GM18499 (cell line): Measurements from ENCODE around the gene EVPLL.
"Not testable (repeated sequence)": the region's sequence is repeated elsewhere in the genome, so short reads cannot be mapped to it uniquely, and the experiment has no call there.

Experiments
- ATAC-seq: cut with Tn5 transposase; IDR thresholded peaks from one replicate; pipeline ENCODE4 v1.9.1; 2021; ENCODE audit warnings: moderate number of reproducible peaks; ENCODE audit not compliant: insufficient read depth, unreplicated experiment

The EVPLL gene

DNA sequence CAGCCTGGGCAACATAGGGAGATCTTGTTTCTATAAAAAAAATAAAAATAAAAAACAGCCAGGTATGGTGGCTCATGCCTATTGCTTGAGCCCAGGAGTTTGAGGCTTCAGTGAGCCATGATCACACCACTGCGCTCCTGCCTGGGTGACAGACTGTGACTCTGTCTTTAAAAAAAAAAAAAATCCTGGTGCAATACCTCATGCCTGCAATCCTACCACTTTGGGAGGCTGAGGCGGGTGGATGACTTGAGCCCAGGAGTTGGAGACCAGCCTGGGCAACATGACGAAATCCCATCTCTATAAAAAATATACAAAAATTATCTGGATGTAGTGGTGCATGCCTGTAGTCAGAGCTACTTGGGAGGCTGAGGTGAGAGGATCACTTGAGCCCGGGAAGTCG is 1.0 kb downstream of the EVPLL start:
- ATAC-seq: not testable (repeated sequence)

DNA sequence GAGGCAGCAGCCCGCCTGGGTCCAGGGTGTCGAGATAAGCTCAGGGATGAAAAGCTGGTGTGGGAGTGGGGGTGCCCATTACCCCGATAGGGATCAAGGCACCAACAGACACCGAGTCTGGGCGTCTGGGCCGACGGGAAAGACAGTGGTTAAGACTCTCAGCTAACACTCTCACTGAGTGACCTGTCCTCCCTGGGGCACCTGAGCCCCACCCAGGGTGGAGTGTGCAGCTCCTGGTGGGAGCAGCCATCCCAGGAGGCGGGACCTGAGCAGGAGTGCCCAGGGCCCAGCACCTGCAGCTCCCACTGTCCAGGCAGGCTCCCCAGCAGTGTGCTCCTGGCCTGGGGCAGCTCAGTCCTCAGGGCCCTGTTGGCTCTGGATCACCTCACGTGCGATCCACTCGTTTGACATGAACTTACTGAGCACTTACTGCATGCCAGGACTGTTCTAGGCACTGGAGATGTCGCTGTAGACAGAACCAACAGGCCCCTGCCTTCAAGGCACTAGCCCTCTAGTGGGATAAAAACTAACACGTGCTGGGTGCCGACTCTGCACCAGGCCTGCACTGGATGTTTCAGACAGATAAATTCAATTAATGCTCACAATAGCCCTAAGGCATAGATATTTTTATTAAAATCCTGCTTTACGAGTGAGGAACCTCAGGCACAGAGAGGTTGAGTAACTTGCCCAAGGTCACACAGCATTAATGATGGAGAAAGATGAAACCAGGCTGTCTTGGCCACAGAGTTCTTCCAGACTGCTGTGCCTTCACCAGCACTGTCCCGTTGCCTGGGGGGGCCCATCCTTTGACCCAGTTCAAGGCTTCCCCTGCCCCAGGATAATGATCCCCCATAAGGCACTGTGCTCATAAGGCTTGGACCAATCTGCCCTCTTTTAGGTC is 1.9 kb downstream of the EVPLL start:
- ATAC-seq: no peak

DNA sequence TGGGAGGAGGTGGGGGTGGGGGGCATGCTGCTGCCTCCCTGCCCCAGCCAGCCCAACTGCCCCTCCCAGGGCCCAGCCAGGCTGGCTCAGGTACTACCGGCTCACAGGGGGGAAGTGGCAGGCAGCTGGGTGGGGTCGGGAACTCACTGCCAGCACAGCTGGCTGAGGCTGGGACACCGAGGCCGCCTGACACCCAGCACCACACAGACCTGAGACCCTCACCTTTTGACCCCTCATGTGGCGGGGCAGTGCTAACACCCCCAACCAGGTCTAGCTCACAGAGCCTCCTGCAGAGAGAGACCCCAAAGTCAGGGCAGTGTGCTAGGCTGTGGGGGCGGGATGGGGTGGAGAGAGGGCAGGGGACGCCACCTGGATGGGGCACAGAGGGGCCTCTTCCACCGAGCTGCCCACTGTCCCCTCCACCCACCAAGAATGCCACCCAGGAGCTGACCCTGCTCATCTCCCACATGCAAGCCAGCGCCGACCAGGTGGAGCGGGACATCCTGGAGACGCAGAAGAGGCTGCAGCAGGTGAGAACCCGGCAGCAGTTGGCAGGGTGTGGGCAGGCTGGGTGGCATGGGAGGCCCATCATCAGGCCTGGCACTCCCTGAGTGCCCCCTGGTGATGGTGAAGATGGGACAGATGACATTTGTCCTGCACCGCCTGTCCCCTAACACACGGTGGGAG is 3.0 kb downstream of the EVPLL start:
- no peak for ATAC-seq

DNA sequence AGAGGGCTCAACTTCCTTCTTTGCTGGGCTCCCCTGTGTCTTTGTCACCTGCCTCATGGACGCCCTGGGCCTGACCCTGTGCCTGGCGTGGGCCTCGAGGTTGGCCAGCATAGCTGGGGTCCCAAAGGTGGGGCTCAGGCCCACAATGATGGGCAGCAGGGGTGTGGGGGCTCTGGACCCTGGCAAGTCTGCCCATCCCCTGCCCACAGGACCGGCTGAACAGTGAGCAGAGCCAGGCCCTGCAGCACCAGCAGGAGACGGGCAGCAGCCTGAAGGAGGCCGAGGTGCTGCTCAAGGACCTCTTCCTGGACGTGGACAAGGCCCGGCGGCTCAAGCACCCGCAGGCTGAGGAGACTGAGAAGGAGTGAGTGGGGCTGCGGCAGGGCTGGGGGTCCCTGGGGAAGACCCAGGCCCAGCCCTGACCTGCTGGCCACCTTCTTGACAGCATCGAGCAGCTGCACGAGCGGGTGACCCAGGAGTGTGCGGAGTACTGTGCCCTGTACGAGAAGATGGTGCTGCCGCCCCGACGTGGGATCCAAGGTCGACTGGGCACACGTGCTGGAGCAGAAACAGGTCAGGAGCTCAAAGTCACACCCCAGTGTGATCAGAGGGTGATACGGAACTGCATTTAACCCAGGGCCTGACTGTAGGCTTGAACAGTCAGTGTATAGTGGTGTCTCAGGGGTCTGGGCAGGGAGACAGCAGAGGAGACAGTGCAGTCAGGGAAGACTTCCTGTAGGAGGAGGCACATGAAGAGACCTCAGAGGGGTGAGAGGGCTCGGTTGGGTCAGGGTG is 3.8 kb downstream of the EVPLL start:
- no peak for ATAC-seq

DNA sequence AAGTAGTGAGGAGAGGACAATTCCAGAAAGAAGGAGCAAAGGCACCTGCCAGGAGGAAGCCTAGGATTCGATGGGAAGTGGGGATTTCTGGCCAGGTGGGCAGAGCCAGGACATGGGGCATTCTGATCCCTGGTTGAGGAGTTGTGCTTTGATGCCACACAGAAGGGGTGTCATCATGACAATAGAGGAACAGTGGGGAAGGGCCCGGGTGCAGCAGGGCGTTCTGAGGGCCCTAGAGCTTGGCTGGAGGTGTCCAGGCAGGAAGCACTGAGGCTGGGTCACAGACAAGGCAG is 4.3 kb downstream of the EVPLL start:
- ATAC-seq: no peak

DNA sequence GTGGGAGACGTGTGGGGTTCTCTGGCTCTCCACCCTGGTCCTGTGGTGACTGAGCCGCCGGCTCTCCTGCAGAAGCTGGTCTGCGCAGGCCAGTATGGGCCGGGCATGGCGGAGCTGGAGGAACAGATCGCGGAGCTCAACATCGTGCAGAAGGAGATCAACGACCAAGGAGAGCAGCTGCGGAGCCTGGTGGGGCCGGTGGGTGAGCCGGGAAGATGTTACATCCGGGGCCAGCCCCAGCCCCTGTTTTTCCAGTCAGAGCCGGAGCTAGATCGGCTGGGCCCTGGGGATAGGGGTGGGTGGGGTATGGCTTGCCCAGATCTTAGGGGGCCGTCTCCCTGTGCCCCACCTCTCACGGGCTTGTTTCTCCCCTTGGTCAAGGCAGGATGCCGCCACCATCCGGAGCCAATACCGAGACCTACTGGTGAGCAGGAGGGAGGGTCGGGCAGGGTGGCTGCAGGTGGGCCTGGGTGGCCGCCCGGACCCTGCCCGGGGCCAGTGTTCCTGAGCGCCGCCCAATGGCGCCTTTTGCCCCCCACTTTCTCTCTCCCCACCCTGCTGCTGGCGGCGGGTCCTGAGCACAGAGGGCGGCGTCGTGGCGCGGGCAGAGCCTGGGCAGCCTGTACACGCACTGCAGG is 5.0 kb downstream of the EVPLL start:
- no peak for ATAC-seq

DNA sequence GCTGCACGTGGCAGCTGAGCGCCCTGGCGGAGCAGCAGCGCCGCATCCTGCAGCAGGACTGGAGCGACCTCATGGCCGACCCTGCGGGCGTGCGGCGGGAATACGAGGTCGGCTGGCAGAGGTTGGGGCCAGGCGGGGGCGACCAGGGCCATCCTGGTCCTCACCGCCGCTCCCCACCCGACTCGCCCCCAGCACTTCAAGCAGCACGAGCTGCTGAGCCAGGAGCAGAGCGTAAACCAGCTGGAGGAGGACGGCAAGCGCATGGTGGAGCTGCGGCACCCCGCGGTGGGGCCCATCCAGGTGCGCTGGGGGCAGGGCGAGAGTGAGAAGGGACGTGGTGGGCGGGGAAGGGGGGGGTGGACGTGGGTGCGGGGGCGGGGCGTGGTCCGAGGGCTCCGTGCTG is 5.5 kb downstream of the EVPLL start:
- ATAC-seq: not testable (repeated sequence)

DNA sequence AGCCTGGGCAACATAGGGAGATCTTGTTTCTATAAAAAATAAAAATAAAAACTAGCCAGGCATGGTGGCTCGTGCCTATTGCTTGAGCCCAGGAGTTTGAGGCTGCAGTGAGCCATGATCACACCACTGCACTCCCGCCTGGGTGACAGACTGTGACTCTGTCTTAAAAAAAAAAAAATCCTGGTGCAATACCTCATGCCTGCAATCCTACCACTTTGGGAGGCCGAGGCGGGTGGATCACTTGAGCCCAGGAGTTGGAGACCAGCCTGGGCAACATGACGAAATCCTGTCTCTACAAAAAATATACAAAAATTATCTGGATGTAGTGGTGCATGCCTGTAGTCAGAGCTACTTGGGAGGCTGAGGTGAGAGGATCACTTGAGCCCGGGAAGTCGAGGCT is 6.7 kb downstream of the EVPLL start:
- not testable (repeated sequence) for ATAC-seq

DNA sequence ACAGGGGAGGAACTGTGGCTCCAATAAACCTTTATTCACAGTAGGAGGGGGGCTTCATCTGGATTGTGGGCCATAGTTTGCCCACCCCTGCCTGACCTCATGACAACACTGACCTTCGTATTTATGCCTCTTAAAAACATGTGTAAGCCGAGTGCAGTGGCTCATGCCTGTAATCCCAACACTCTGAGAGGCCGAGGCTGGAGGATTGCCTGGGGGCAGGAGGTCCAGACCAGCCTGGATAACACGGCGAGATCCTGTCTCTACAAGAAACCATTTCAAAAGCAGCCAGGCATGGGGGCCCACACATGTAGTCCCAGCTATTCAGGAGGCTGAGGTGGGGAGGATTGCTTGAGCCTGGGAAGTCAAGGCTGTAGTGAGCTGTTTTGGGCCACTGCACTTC is 10.0 kb downstream of the EVPLL start:
- ATAC-seq: not testable (repeated sequence)

DNA sequence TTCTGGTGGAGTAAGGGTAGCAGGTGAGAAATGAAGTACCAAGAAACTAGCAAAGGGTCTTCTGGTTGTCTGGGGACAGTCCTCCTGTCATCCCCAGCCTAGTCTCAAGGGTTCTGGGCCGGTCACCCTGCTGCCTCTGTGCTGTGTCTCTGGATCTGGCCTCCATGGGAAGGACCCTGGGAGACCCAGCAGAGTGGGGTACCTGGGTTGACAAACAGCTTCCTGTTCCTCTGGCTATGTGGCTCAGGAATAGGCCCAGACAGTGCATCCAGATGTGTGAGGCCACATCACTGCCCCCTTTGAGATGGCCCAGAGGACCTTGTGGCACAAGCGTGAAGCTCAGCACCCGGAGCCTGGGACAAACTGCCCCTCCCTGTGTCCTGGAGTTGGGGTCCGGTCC is 10.7 kb downstream of the EVPLL start:
- not testable (repeated sequence) for ATAC-seq

DNA sequence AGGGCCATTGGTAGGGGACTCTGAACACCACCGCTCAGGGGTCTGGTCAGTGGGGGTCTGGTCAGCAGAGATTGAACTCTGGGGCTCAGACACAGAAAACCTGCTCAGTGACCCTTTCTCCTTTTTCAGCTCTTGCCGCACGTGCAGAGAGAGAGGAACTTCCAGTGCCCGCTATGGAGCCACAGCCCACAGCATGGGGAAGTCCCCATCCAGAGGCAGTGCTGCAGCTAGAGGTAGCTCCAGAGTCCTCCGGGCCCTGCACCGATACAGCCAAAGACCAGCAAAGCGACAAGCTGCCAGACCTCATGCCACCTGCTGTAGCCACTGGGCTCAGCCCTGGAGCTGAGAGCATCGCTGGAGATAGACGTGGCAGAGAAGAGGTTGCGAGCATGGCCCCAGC is 11.2 kb downstream of the EVPLL start:
- not testable (repeated sequence) for ATAC-seq

DNA sequence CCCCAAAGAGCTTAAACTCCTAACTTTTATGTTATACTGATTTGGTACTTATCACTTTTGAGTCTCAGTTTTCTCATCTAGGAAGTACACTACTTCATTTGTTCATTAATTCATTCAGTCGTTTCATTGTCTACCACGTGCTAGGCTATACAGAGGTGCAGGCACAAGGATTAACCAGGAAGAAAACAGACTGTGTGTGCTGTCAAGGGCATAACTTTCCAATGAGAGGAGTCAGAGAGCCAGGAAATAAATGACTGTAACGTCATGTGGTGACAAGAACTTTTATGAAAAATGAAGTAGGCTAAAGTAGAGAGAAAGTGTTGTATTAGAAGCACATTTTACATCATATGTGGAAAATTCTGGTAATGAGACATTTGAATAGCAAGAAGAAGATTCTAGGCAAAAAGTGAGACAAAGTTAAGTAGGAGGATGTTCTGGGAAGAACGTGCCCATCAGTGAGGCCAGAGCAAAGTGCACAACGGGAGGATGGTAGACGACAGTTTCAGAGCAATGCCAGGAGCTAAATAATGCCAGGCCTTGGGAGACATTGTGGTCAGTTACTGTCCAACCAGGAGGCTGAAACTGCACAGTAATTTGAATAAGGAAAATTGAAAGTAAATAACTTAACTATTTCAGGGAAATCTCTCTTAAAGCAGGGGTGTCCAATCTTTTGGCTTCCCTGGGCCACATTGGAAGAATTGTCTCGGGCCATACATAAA is 24.5 kb downstream of the EVPLL start:
- not testable (repeated sequence) for ATAC-seq

DNA sequence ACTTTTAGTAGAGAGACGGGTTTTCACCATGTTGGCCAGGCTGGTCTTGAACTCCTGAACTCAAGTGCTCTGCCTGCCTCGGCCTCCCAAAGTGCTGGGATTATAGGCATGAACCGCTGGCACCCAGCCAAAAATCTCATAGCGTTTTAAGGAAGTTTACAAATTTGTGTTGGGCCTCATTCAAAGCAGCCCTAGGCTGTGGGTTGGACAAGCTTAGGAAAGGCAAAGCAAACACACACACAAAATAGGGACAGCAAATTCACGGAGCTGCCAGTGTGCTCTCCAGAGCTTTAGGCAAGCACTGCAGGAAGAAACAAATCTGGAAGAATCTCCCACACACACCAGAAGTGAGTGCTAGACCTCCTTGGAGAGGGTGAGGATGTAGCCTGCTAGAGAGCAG is 25.6 kb downstream of the EVPLL start:
- ATAC-seq: not testable (repeated sequence)

DNA sequence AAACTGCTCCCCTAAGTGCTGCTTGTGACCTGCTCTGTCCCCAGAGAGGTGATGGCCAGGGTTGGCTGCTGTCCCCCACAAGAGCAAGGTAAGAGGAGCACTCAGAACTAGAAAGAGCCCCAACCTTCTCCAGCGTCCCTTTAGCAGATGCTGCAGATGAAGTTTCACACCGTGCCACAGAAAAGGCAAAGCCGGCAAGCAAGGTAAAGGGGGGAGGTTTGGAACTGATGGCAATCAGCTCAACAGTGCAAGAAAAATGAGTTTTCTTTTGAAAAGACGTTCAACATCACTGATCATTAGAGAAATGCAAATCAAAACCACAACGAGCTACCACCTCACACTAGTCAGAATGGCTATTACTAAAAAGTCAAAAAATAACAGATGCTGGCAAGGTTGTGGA is 26.0 kb downstream of the EVPLL start:
- not testable (repeated sequence) for ATAC-seq

DNA sequence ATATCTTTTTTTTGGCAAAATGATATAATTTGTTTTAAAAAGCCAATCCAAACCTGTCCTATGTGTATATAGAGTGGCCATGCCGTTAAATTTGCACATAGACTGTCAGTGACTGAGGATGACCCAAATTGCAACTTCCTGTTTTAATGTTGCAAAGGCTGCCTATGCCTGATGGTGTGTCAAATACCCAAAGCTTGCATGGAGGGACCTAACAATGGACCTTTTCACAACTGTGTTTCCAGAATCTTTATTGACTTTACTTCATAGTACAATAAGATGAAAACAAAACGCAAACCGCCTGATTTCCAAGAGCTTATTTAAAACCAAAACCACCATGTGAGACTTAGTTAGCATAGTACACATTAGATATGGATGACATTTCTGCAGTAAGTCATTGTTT is 31.3 kb downstream of the EVPLL start:
- ATAC-seq: not testable (repeated sequence)

DNA sequence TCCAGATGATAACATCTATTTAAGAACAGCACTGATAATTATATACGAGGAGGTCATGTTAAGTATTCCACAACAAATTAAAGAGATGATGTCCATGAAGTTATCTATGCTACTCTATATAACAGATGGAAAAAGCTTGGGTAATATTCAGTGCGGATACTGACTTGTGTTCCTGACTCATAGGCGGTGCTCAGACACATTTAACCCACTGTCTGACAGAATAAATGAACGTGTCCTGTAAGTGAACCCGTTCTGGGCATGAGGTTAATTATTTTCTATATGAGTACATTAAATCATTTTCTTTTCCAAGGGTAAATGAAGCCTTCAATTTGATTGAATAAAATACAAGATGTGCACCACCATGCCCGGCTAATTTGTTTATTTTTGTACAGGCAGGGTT is 31.7 kb downstream of the EVPLL start:
- not testable (repeated sequence) for ATAC-seq

DNA sequence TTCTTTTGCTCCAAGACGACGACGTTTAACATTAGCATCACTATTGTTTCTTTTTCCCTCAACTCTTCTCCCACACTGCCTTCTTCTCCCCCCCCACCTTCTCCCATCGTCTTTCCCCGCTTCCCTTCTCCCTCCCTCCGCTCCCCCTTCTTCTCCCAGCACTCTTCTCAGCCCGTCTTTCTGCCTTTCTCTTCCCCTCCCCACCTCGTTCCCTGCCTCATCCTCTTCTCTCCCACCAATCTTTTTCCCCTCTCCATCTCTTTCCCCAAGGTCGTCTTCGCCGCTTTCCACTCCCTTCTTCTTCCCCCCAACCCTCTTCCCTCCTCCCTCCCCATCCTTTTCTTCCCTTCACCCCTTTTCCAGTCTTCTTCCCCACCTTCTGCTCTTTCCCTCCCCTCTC is 33.2 kb downstream of the EVPLL start:
- not testable (repeated sequence) for ATAC-seq

DNA sequence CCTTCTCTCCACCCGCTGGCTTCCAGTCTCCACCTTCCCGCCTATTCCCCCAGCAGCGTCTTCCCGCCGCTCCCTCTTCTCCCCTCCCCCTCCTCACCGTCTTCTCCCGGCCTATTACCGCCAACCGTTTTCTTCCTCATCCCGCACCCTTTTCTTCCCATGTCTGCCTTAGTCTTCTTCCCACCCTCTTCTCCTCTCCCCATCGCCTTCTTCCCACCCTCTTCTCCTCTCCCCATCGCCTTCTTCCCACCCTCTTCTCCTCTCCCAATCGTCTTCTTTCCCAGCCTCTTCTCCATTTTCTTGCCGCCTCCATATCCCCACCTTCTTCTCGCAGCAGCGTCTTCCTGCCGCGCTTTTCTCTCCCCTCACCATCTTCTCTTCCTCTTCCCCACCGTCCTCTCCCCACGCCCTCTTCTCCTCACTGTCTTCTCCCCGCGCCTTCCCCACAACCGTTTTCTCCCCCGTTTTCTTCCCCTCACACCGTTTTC is 33.8 kb downstream of the EVPLL start:
- not testable (repeated sequence) for ATAC-seq

DNA sequence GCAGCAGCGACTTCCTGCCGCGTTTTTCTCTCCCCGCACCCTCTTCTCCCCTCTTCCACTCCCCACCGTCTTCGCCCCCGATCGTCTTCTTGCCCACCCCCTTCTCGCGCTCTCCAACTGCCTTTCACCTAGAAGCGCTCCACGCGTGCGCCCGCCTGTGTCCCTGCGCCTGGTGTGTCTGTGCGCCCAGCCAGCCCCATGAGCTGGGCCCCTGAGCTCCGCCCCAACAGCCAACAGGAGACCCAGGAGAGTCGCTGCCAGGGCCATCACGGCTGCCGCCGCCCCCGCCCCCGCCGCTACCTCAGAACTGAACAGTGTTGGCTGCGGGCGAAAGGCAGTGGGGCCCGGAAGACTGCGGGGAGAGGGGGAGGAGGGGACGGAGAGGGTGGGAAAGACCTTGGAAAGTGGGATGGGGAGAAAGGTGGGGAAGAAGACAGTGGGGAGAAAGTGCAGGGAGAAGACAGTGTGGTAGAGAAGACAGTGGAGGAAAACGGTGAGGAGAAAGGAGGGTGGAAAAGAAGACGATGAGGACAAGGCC is 34.5 kb downstream of the EVPLL start:
- not testable (repeated sequence) for ATAC-seq
